GM10266 (cell line): ENCODE results near the gene PPP2R2B.

ENCODE experiments used
- DNase-seq: peaks from one replicate; pipeline ENCODE4 v3.0.0; 2012; ENCODE audit errors: extremely low spot score
- CTCF ChIP-seq: IDR thresholded peaks from 2 replicates; pipeline ENCODE4 v1.5.1; 2012; ENCODE audit warnings: mild to moderate bottlenecking, low read depth; ENCODE audit not compliant: control insufficient read depth, insufficient read depth; ENCODE audit errors: missing control alignments

Gene PPP2R2B

GRCh38 chr5:146910239-146910638 is 31.7 kb upstream of the PPP2R2B start:
- no peak for TF ChIP-seq CTCF
- DNase-seq = no peak

- no peak for TF ChIP-seq CTCF
These were observed 30.9 kb upstream of the PPP2R2B start for GRCh38 chr5:146909255-146910068.

GRCh38 chr5:146906803-146907202 is 28.2 kb upstream of the PPP2R2B start:
- TF ChIP-seq CTCF = no peak
- no peak for DNase-seq

More at GRCh38 chr5:146909255-146910068, 30.9 kb upstream of the PPP2R2B start:
- DNase-seq = no peak

GRCh38 chr5:146904890-146905289 is 26.3 kb upstream of the PPP2R2B start:
- TF ChIP-seq CTCF = no peak
- no peak for DNase-seq

GRCh38 chr5:146903789-146904188 is 25.2 kb upstream of the PPP2R2B start:
- no peak for DNase-seq
- no peak for TF ChIP-seq CTCF

GRCh38 chr5:146902471-146902870 is 23.9 kb upstream of the PPP2R2B start:
- no peak for TF ChIP-seq CTCF
- no peak for DNase-seq

- no peak for TF ChIP-seq CTCF
- DNase-seq = no peak
These were observed 18.5 kb upstream of the PPP2R2B start for GRCh38 chr5:146897061-146897460.
